ENCODE data around the gene ZNF264. TPM values are rescaled to one million over a fixed set of nuclear protein-coding genes. Genes with fewer than 3 reads are reported as not detected.

The ZNF264 gene
- total RNA-seq, 4 donors from 2014 or later, result 18.7 to 57.7 (median 23.3) TPM

DNA sequence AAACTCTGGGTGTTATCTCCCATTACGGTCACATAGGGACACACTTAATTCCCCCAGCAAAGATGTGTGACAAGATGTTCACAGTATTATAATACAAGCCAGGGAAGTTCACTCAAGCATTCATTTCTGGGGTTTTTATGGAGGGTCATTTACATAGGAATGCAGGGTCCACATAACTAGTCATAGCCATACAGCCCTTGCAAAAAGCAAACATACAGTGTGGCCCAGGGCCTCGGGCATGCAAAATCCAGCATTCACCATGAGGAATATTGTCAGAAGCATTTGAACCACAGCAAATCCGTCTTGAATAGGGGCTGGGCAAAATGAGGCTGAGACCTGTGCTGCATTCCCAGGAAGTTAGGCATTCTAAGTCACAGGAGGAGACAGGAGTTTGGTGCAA, 76.0 kb downstream of the ZNF264 start:
- no peak for DNase-seq
- no peak for TF ChIP-seq POLR2A (IDR thresholded peaks at IDR 0.05)
- TF ChIP-seq, protein P1, sequence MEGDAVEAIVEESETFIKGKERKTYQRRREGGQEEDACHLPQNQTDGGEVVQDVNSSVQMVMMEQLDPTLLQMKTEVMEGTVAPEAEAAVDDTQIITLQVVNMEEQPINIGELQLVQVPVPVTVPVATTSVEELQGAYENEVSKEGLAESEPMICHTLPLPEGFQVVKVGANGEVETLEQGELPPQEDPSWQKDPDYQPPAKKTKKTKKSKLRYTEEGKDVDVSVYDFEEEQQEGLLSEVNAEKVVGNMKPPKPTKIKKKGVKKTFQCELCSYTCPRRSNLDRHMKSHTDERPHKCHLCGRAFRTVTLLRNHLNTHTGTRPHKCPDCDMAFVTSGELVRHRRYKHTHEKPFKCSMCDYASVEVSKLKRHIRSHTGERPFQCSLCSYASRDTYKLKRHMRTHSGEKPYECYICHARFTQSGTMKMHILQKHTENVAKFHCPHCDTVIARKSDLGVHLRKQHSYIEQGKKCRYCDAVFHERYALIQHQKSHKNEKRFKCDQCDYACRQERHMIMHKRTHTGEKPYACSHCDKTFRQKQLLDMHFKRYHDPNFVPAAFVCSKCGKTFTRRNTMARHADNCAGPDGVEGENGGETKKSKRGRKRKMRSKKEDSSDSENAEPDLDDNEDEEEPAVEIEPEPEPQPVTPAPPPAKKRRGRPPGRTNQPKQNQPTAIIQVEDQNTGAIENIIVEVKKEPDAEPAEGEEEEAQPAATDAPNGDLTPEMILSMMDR (IDR thresholded peaks at IDR 0.05), result no peak
- H3K4me3 ChIP-seq, result no peak overlapping the region
- no peaks in the 10 kb centered on the region for H3K9me3 ChIP-seq
- H3K36me3 ChIP-seq, result peaks cover 0 to 9% (median 0%) of the 10 kb centered on the region in 3 donors
- H3K27ac ChIP-seq, result no peak overlapping the region
- H3K27me3 ChIP-seq, result no peaks in the 10 kb centered on the region
- no peaks in the 10 kb centered on the region for H3K4me1 ChIP-seq

DNA sequence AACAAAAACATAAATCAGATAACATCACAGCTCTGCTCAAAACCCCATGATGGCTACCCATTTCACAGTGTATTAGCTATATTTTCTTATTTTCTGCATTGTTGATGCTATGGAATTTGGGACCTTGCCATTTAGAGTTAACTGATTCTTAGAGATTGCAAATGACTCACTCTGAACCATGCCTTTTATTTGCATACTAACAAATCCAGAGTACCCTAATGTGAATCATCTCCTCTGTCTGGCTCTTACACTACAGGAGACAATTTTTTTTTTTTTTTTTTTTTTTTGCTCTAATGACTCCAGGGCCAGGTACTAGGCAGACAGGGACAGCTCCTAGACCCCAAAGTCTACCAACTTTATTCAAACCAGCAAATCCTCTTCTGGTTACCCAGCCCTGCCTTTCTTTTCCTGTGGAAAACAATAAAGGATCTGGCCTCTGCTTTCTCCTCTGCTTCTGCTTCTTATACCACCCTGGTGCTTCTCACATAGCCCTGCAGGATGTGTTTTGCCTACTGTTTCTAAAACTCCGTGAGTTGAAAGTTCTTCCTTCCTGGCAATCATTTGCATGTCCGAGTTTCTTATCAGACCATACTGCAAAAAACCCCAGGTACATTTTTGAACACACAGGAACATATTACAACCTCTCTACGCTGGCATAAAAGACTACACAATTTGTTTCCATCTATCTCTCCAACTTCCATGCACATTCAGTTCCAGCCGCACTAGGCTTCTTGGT, 78.4 kb downstream of the ZNF264 start:
- H3K4me3 ChIP-seq, result no peak overlapping the region
- peaks cover 0 to 9% (median 0%) of the 10 kb centered on the region in 3 donors for H3K36me3 ChIP-seq
- H3K9me3 ChIP-seq, result no peaks in the 10 kb centered on the region
- TF ChIP-seq, protein P1 (IDR thresholded peaks at IDR 0.05), result no peak
- TF ChIP-seq POLR2A (IDR thresholded peaks at IDR 0.05), result no peak
- H3K27ac ChIP-seq, result peak overlapping the region in 1 of 4 donors; percentile 60
- no peak for DNase-seq
- no peaks in the 10 kb centered on the region for H3K4me1 ChIP-seq
- no peaks in the 10 kb centered on the region for H3K27me3 ChIP-seq

GRCh38 chr19:57271280-57271679, 80.0 kb downstream of the ZNF264 start:
- no peak overlapping the region for H3K4me3 ChIP-seq
- no peak overlapping the region for H3K27ac ChIP-seq
- H3K36me3 ChIP-seq, result peaks cover 0 to 9% (median 0%) of the 10 kb centered on the region in 3 donors
- no peaks in the 10 kb centered on the region for H3K9me3 ChIP-seq
- TF ChIP-seq, protein P1 (IDR thresholded peaks at IDR 0.05), result no peak
- no peak for TF ChIP-seq POLR2A (IDR thresholded peaks at IDR 0.05)
- H3K27me3 ChIP-seq, result no peaks in the 10 kb centered on the region
- DNase-seq, result no peak
- no peaks in the 10 kb centered on the region for H3K4me1 ChIP-seq

Small RNA genes within 50 kb of the gene (small RNA-seq; reads per million reads assigned to genes)
- 0 reads per million in 2 donors for gene AC025588.3

Other genes with a start within 250 kb of the ZNF264 start
- gene USP29, start 71.5 kb upstream of the ZNF264 start, total RNA-seq, result not detected
- gene ZIM3, start 46.3 kb upstream of the ZNF264 start, total RNA-seq, result not detected
- gene DUXA, start 24.0 kb upstream of the ZNF264 start, total RNA-seq, result not detected
- 1 to 10 TPM in 1 of 4 donors, not detected in 3; 5.1 TPM for gene AURKC, start 39.5 kb downstream of the ZNF264 start, total RNA-seq
- gene ZNF805, start 49.1 kb downstream of the ZNF264 start, total RNA-seq, result 10 to 100 TPM in 2 of 4 donors, 1 to 10 TPM in 2; 7.4 to 17.0 (median 10.1) TPM
- gene ZNF460, start 89.0 kb downstream of the ZNF264 start, total RNA-seq, result 10 to 100 TPM; 33.6 to 86.6 (median 54.2) TPM
- gene ZNF543, start 129.0 kb downstream of the ZNF264 start, total RNA-seq, result 1 to 10 TPM; 1.8 to 7.4 (median 5.2) TPM
- gene ZNF304, start 159.8 kb downstream of the ZNF264 start, total RNA-seq, result 10 to 100 TPM in 1 of 4 donors, 1 to 10 TPM in 3; 2.1 to 10.7 (median 3.7) TPM
- gene TRAPPC2B, start 172.1 kb downstream of the ZNF264 start, total RNA-seq, result 10 to 100 TPM in 2 of 4 donors, 1 to 10 TPM in 2; 3.0 to 67.7 (median 9.9) TPM
- gene ZNF547, start 172.1 kb downstream of the ZNF264 start, total RNA-seq, result 1 to 10 TPM in 3 of 4 donors, under 1 TPM in 1; 0.53 to 6.6 (median 3.6) TPM
- gene ZNF548, start 198.4 kb downstream of the ZNF264 start, total RNA-seq, result 10 to 100 TPM; 10.7 to 47.9 (median 20.7) TPM
- 10 to 100 TPM in 3 of 4 donors, 1 to 10 TPM in 1; 7.9 to 21.5 (median 14.6) TPM for gene ZNF17, start 219.7 kb downstream of the ZNF264 start, total RNA-seq
- 10 to 100 TPM in 2 of 4 donors, 1 to 10 TPM in 2; 5.7 to 12.8 (median 10.6) TPM for gene ZNF749, start 243.8 kb downstream of the ZNF264 start, total RNA-seq

All from Peyer's patch (tissue), 4 donors.